ENCODE measurements around the gene RPL29.

Gene RPL29

GRCh38 chr3:51944451-51945021, 51.2 kb downstream of the RPL29 start:
- no peak for DNase-seq

Measured in right hindlimb (tissue), 1 donor.